RWPE1 (cell line): ENCODE measurements around the gene CDK11B.

ENCODE experiments used
- CTCF ChIA-PET: fragments of 350-600 bp; sonication (Branson Sonifier 250); formaldehyde crosslinking; extraction: SDS; loops from one replicate; lab custom pipeline; 2021; lab: Yijun Ruan, JAX
- POLR2A ChIA-PET: fragments of 400-600 bp; formaldehyde crosslinking; extraction: SDS; loops from one replicate; lab custom pipeline; 2020; ENCODE audit warnings: antibody characterized with exemption; ENCODE audit not compliant: low non-redundant PET; lab: Yijun Ruan, JAX
- DNase-seq: peaks from one replicate; pipeline ENCODE4 v3.0.0; 2012; ENCODE audit warnings: low spot score
- H3K27ac ChIP-seq: fragments of 450-650 bp; 2 replicates; pipeline ENCODE4 v1.5.1; 2017
- TF ChIP-seq, protein P1 (sequence below): fragments of 450-650 bp; conservative IDR thresholded peaks from 2 replicates; pipeline ENCODE4 v1.5.1; 2017; ENCODE audit warnings: low read depth, mild to moderate bottlenecking

The CDK11B gene

DNA sequence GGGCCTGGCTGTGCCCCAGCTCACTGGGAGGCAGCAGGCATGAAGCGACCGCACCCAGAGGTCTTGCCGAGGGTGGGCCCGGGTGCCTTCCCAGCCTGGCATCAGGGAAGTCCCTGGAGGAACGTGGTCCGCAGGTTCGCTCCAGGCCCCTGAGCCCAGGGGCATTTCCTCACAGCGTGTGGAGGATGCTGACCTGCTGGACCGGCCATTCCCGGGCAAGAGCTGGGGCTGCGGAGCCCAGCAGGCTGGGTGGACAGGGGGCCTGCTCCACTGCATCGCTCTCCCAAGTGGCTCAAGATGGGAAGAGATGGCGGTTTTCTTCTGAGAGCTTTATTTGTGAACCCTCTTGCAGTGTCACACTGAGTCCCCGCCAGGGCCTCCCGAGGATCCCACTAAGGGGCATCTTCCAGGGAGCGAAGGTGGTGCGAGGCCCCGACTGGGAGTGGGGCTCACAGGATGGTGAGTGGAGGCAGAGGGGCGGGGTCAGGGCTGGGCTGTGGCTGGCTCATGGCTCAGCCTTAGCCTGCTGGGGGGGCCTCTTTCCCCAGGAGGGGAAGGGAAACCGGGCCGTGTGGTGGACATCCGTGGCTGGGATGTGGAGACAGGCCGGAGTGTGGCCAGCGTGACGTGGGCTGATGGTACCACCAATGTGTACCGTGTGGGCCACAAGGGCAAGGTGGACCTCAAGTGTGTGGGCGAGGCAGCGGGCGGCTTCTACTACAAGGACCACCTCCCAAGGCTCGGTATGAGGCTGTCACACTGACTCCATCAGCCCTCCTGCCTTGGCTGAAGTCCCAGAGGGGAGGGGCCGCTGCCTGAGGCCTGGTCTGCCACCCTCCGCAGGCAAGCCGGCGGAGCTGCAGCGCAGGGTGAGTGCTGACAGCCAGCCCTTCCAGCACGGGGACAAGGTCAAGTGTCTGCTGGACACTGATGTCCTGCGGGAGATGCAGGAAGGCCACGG lies 34.1 kb downstream of the CDK11B start:
- ChIA-PET CTCF (no interaction called here), POLR2A (no interaction called here)
- TF ChIP-seq, protein P1, sequence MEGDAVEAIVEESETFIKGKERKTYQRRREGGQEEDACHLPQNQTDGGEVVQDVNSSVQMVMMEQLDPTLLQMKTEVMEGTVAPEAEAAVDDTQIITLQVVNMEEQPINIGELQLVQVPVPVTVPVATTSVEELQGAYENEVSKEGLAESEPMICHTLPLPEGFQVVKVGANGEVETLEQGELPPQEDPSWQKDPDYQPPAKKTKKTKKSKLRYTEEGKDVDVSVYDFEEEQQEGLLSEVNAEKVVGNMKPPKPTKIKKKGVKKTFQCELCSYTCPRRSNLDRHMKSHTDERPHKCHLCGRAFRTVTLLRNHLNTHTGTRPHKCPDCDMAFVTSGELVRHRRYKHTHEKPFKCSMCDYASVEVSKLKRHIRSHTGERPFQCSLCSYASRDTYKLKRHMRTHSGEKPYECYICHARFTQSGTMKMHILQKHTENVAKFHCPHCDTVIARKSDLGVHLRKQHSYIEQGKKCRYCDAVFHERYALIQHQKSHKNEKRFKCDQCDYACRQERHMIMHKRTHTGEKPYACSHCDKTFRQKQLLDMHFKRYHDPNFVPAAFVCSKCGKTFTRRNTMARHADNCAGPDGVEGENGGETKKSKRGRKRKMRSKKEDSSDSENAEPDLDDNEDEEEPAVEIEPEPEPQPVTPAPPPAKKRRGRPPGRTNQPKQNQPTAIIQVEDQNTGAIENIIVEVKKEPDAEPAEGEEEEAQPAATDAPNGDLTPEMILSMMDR = no peak
- no peak for DNase-seq
- H3K27ac ChIP-seq = peak overlapping the region; percentile 23

DNA sequence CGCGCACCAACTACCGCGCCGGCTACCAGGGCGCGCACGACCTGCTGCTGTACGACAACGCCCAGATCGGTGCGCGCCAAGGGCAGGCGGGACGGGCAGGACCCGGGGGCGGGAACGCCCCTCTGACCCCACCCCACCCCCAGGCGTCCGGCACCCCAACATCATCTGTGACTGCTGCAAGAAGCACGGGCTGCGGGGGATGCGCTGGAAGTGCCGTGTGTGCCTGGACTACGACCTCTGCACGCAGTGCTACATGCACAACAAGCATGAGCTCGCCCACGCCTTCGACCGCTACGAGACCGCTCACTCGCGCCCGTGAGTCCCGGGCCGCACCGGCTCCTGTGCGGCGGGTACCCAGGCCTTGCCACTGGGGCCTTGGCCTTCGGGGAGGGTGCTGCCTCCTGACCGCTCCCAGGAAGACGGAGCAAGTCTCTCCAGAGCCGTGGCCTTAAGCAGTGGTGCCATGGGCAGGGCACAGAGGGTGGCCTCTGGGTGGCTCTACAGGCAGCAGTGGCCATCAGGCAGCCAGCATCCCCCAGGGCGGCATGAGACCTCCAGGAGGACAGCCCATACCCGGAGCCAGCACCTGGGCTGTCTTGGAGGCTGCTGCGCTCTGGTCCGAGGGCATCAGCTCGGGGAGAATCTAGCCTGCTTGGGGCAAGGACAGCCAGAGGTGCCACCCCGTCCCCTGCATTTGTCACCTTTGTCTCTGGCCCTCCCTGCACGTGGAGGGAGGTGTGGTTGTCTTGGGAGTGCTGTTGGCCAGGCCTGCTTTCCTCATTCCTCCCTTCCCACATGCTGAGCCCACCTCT lies 35.0 kb downstream of the CDK11B start:
- H3K27ac ChIP-seq = peak overlapping the region; percentile 23
- ChIA-PET CTCF (no interaction called here), POLR2A (no interaction called here)
- DNase-seq = no peak
- TF ChIP-seq, protein P1 = no peak

DNA sequence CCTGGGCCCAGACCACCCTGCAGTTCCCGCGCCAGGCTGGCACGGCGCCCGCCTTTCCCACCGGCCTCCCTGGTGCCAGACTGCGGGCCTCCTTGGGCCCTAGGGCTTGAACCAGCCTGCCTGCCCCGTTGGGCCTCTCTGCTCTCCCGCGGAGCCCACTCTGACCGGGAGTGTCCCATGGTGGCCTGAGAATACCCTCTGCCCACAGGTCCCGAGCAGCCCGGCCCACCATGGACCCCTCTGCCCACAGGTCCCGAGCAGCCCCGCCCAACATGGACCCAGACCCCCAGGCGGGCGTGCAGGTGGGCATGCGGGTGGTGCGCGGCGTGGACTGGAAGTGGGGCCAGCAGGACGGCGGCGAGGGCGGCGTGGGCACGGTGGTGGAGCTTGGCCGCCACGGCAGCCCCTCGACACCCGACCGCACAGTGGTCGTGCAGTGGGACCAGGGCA lies 35.6 kb downstream of the CDK11B start:
- ChIA-PET POLR2A (no interaction called here), CTCF (no interaction called here)
- H3K27ac ChIP-seq = no peak overlapping the region; the same call in 1 of the 2 replicates
- DNase-seq = no peak
- TF ChIP-seq, protein P1 = no peak

DNA sequence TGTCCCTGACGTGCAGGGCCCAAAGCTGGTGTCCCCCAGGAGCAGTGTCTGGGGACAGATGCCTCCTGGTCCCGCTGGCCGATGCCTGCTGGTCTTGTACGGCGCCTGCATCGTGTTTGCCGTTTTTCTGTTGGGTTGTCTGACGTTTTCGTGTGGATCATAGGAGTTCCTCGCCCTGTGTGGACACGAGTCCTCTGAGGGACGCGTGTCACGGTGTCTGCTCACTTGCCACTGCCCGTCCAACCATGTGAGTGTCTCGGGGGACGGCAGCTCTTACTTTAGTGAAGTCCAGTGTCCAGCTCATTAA lies 36.1 kb downstream of the CDK11B start:
- DNase-seq = no peak
- CTCF ChIA-PET = no interaction called here
- POLR2A ChIA-PET = no interaction called here
- peak overlapping the region; percentile 42 for H3K27ac ChIP-seq
- TF ChIP-seq, protein P1 = no peak

DNA sequence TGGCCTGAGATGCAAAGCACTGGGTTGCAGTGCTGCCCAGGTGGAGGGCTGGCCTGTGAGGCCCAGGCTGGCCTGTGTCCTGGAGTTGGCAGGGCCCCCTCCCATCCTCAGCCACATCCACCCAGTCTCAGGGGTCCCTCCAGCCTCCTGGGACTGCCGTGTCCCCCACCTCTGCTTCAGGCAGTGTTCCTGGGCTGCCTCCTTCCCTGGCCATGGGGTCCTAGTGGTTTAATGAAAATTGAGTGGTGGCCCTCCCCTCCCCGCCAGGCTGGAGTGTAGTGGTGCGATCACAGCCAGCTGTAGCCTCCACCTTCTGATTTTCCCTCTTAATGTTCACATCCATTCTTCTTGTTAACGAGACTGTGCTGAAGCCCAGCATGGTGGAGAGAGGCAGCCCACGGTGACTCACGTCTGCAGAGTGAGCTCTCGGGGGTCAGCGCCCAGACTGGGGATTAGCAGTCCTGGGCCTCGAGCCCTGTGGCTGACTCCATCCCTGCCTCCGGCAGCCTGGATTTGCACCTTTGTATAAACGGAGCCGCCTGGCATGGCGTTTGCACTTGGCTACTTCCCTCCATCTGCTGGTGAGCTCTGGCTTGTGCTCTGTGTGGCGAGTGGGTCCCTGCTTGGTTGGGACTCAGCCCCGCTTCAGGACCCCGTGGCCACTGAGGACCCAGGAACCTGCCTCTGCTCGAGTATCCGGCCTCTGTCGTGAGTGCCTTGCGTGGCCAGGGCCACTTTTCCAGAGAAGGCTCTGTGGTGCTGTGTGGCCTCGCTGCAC lies 36.6 kb downstream of the CDK11B start:
- TF ChIP-seq, protein P1 = no peak
- peak overlapping the region; percentile 42 for H3K27ac ChIP-seq
- ChIA-PET POLR2A (no interaction called here), CTCF (no interaction called here)
- no peak for DNase-seq
